NB4 (cell line): Measurements from ENCODE around the gene FTO.

Source experiments
- DNase-seq: peaks from one replicate; pipeline ENCODE4 v3.0.0; 2010; ENCODE audit warnings: low read depth
- H3K4me3 ChIP-seq: one replicate; pipeline ENCODE4 v1.5.1; 2011; ENCODE audit warnings: mild to moderate bottlenecking, low read depth, low read length, moderate library complexity
- CTCF ChIP-seq: IDR thresholded peaks from one replicate; pipeline ENCODE4 v1.5.1; 2012; ENCODE audit warnings: low read depth, low read length
- MYC ChIP-seq: IDR thresholded peaks from 2 replicates; pipeline ENCODE4 v1.6.1; 2011; ENCODE audit warnings: low read depth, low read length
- POLR2A ChIP-seq: IDR thresholded peaks from 2 replicates; pipeline ENCODE4 v1.6.1; 2011; ENCODE audit warnings: mild to moderate bottlenecking; ENCODE audit not compliant: insufficient read length; ENCODE audit errors: extremely low read depth
- TF ChIP-seq, protein P1 (sequence below): IDR thresholded peaks from 2 replicates; pipeline ENCODE4 v1.6.1; 2011; ENCODE audit warnings: low read depth, low read length

The FTO gene

GRCh38 chr16:53711390-53711789 is 7.4 kb downstream of the FTO start:
- DNase-seq = no peak
- no peak for TF ChIP-seq MYC
- no peak for TF ChIP-seq POLR2A
- TF ChIP-seq CTCF = no peak
- TF ChIP-seq, protein P1, sequence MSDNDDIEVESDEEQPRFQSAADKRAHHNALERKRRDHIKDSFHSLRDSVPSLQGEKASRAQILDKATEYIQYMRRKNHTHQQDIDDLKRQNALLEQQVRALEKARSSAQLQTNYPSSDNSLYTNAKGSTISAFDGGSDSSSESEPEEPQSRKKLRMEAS = no peak
- no peak overlapping the region for H3K4me3 ChIP-seq

- no peak overlapping the region for H3K4me3 ChIP-seq
- TF ChIP-seq, protein P1 = no peak
- no peak for TF ChIP-seq CTCF
- no peak for TF ChIP-seq POLR2A
- no peak for TF ChIP-seq MYC
- DNase-seq = no peak
These were observed 8.1 kb downstream of the FTO start for GRCh38 chr16:53712065-53712464.

- no peak for TF ChIP-seq POLR2A
- no peak for TF ChIP-seq CTCF
- TF ChIP-seq, protein P1 = no peak
- TF ChIP-seq MYC = no peak
- DNase-seq = no peak
- H3K4me3 ChIP-seq = no peak overlapping the region
These were observed 9.6 kb downstream of the FTO start for GRCh38 chr16:53713403-53714204.

DNA sequence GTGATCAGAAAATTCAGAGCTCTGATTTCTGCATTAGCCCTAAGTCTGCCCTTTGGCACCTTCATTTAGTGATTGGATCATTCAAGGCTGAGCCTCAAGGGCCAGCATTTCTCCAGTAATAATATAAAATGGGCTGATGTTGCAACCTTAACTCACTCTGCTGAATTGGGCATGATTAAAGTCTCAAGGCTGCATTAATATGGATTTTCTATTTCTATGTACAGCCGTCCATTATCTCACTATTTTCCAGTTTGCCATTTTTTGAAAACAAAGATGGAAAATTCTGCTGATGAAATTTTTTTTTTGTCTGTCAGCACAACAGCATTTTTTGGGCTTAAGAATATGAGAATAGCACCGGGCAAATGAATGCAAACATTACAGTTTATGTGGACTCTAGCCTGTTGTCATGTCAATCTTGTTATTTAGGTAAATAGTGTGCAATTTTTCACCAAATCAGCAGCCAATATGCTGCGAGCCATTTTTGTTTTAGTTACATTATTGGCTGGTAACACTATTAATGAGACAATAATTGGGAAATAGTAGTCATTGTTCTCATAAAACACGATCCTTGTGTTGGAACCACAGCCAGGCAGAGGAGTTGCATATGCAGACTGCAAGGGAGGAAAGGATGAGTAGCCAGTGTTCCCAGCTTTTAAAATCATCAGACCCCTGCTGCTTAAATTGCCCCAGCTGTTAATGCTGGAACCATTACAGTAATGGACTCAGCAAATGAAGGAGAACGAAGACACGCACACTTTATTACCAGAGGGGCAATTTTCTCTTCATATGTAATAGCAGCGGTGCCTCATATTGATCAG is 10.5 kb downstream of the FTO start:
- DNase-seq = no peak
- TF ChIP-seq POLR2A (no peak), CTCF (no peak), MYC (no peak)
- TF ChIP-seq, protein P1 = no peak
- no peak overlapping the region for H3K4me3 ChIP-seq

GRCh38 chr16:53715023-53715384 is 11.0 kb downstream of the FTO start:
- H3K4me3 ChIP-seq = no peak overlapping the region
- DNase-seq = no peak
- TF ChIP-seq POLR2A (no peak), CTCF (no peak), MYC (no peak)
- TF ChIP-seq, protein P1 = no peak
